Measurements from ENCODE around the gene PKNOX2. TPM values are rescaled to one million over a fixed set of nuclear protein-coding genes. Genes with fewer than 3 reads are reported as not detected.
A peak's percentile ranks its signal among the peaks of the same experiment; 100 is the strongest.

PKNOX2 gene, protein sequence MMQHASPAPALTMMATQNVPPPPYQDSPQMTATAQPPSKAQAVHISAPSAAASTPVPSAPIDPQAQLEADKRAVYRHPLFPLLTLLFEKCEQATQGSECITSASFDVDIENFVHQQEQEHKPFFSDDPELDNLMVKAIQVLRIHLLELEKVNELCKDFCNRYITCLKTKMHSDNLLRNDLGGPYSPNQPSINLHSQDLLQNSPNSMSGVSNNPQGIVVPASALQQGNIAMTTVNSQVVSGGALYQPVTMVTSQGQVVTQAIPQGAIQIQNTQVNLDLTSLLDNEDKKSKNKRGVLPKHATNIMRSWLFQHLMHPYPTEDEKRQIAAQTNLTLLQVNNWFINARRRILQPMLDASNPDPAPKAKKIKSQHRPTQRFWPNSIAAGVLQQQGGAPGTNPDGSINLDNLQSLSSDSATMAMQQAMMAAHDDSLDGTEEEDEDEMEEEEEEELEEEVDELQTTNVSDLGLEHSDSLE
- 1 to 10 TPM; 4.0 to 6.9 TPM for total RNA-seq
- 24.8 TPM for polyA plus RNA-seq (2013, experiment 1 of 2)
- 26.0 TPM for polyA plus RNA-seq (2013, experiment 2 of 2)
- long read RNA-seq, experiment 1, partial matches to known transcripts: 5 of 5 reads
- long read RNA-seq, experiment 1, other reads (novel, unspliced or antisense): 0 of 5 reads
- long read RNA-seq, experiment 2, partial matches to known transcripts: 1 of 6 reads
- long read RNA-seq, experiment 2, other reads (novel, unspliced or antisense): 5 of 6 reads
- long read RNA-seq, experiment 3, partial matches to known transcripts: 2 of 5 reads
- long read RNA-seq, experiment 3, other reads (novel, unspliced or antisense): 2 of 5 reads
- long read RNA-seq, experiment 4: 0 reads

DNA sequence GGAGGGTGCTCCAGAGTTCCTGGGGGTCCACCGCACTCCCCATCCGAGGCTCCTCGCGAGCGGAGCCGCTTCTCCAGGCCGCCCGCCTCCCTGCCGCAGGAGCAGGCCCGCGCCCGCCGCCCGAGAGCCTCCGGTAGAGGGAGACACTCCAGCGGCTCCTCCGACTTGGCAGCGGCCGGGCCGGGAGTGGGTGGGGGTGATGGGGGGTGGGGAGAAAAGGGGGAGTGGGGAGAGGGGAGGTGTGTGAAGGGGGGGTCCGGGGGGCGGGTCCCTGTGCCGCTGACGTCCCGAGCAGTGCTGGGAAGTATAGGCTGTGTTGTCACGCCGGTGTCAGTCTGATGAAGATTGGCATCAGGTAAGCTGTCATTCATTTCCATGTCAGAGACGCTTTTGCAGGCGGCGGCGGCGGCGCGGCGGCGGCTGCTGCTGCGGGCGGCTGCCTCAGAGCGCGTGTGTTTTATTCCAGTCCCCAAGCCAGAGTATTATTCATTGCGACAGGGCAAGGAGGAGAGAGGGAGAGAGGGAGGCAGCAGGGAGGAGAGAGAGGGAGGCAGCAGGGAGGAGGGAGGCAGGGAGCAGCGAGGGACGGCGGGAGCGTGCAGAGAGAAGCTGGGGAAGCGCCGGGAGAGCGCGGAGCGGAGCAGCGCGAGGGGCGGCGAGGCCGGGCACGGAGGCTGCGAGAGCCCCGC is at the start of gene PKNOX2:
Gene PKNOX2, plus strand, starts transcription at position 330 of the 689 bp plus-strand sequence. CDS start 186,555 bp downstream, outside the sequence.
- 0% methylated on average over 9 to 52 of the region's 58 CpGs for WGBS, 2 experiments (ENCODE audit: insufficient coverage in 1 of 2, insufficient read length in 1 of 2)
- Histone ChIP-seq H3K4me3 (ENCODE audit: low read length) (peak within 1 kb of the TSS; percentile 83), H3K4me1 (ENCODE audit: control insufficient read depth, insufficient read depth, low read length) (peaks cover 32% of the 10 kb centered on the region), H3K27ac (ENCODE audit: low read depth, low read length) (peak within 1 kb of the TSS; percentile 95), H3K36me3 (ENCODE audit: control insufficient read depth, insufficient read depth, low read length) (no peaks in the 10 kb centered on the region), H3K27me3 (ENCODE audit: control insufficient read depth, insufficient read depth, low read length, poor library complexity, severe bottlenecking) (peaks cover 11% of the 10 kb centered on the region), H3K9ac (ENCODE audit: extremely low read depth, low read length, poor library complexity, severe bottlenecking) (peak within 1 kb of the TSS; percentile 59), H3K9me3 (ENCODE audit: control insufficient read depth, low read length) (no peaks in the 10 kb centered on the region)
- no peaks in the 10 kb centered on the region for H3K9me3 Mint-ChIP-seq
- H3K4me1 Mint-ChIP-seq: peaks cover 53% of the 10 kb centered on the region
- peak; percentile 96 for DNase-seq
- peaks cover 29% of the 10 kb centered on the region for H3K27me3 Mint-ChIP-seq (ENCODE audit: insufficient read depth)
- no peaks in the 10 kb centered on the region for H3K36me3 Mint-ChIP-seq (ENCODE audit: low read depth)
- H3K4me3 Mint-ChIP-seq: peak within 1 kb of the TSS; percentile 86
- peak within 1 kb of the TSS; percentile 79 for H3K27ac Mint-ChIP-seq
- TF ChIP-seq, protein P1, sequence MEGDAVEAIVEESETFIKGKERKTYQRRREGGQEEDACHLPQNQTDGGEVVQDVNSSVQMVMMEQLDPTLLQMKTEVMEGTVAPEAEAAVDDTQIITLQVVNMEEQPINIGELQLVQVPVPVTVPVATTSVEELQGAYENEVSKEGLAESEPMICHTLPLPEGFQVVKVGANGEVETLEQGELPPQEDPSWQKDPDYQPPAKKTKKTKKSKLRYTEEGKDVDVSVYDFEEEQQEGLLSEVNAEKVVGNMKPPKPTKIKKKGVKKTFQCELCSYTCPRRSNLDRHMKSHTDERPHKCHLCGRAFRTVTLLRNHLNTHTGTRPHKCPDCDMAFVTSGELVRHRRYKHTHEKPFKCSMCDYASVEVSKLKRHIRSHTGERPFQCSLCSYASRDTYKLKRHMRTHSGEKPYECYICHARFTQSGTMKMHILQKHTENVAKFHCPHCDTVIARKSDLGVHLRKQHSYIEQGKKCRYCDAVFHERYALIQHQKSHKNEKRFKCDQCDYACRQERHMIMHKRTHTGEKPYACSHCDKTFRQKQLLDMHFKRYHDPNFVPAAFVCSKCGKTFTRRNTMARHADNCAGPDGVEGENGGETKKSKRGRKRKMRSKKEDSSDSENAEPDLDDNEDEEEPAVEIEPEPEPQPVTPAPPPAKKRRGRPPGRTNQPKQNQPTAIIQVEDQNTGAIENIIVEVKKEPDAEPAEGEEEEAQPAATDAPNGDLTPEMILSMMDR (conservative IDR thresholded peaks at IDR 0.05): peak; percentile 78

DNA sequence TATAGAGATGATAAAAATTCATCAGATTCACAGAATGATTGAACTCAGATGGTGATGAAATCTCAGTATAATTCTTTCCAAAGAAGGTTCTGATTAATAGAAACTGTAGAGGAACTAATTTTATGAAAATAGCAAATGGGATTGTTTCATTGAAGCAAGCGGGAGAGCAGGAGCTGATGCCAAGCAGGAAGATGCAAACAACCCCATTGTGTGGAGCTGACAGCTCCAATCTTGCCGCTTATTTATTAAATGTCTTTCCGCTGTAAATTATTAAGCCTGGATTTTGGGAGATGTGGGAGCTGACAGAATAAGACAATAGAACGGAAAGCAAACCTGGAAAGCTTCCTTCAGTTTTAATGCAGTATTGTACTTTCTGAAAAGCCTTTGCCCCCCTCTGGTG is 47.1 kb upstream of the PKNOX2 start:
- H3K27me3 Mint-ChIP-seq (ENCODE audit: insufficient read depth): peaks cover 37% of the 10 kb centered on the region
- no peaks in the 10 kb centered on the region for H3K9me3 Mint-ChIP-seq
- Histone ChIP-seq H3K4me3 (ENCODE audit: low read length) (no peak overlapping the region), H3K9me3 (ENCODE audit: control insufficient read depth, low read length) (no peaks in the 10 kb centered on the region), H3K9ac (ENCODE audit: extremely low read depth, low read length, poor library complexity, severe bottlenecking) (no peak overlapping the region), H3K36me3 (ENCODE audit: control insufficient read depth, insufficient read depth, low read length) (no peaks in the 10 kb centered on the region), H3K4me1 (ENCODE audit: control insufficient read depth, insufficient read depth, low read length) (peaks cover 6% of the 10 kb centered on the region), H3K27me3 (ENCODE audit: control insufficient read depth, insufficient read depth, low read length, poor library complexity, severe bottlenecking) (no peaks in the 10 kb centered on the region), H3K27ac (ENCODE audit: low read depth, low read length) (no peak overlapping the region)
- no peak overlapping the region for H3K27ac Mint-ChIP-seq
- peaks cover 15% of the 10 kb centered on the region for H3K4me1 Mint-ChIP-seq
- TF ChIP-seq, protein P1 (conservative IDR thresholded peaks at IDR 0.05): no peak
- WGBS, 2 experiments (ENCODE audit: insufficient coverage in 1 of 2, insufficient read length in 1 of 2): 77 to 92% methylated on average over 1 to 4 of the region's 4 CpGs
- H3K4me3 Mint-ChIP-seq: no peak overlapping the region
- no peak for DNase-seq
- no peaks in the 10 kb centered on the region for H3K36me3 Mint-ChIP-seq (ENCODE audit: low read depth)

Measured in endodermal cell (in vitro differentiated cells).